Sigmoid colon (tissue), 7 donors: ENCODE results near the gene HSPA6. TPM values are rescaled to one million over a fixed set of nuclear protein-coding genes. Genes with fewer than 3 reads are reported as not detected.
"Not testable (repeated sequence)": the region's sequence is repeated elsewhere in the genome, so short reads cannot be mapped to it uniquely, and the experiment has no call there.

Source experiments
- DNase-seq: peaks from one replicate; pipeline ENCODE4 v3.0.0-alpha.2; 2019
- H3K27ac ChIP-seq, 4 donors: fragments of 200-600 bp; sonication (generic); one replicate each; pipeline ENCODE4 v1.5.1; 2016 to 2019; ENCODE audit warnings: mild to moderate bottlenecking in 1 of 4
- H3K27me3 ChIP-seq, 3 donors: fragments of 200-600 bp; sonication (generic); one replicate each; pipeline ENCODE4 v1.5.1; 2019; ENCODE audit warnings: mild to moderate bottlenecking in 1 of 3
- H3K36me3 ChIP-seq, 4 donors: fragments of 200-600 bp; sonication (generic); one replicate each; pipeline ENCODE4 v1.5.1; 2016 to 2019
- H3K4me1 ChIP-seq, 4 donors: fragments of 200-600 bp; sonication (generic); one replicate each; pipeline ENCODE4 v1.5.1; 2017 to 2019
- H3K4me3 ChIP-seq, 4 donors: fragments of 200-600 bp; sonication (generic); one replicate each; pipeline ENCODE4 v1.5.1; 2017 to 2019; ENCODE audit warnings: mild to moderate bottlenecking in 2 of 4, moderate library complexity in 1 of 4
- H3K9me3 ChIP-seq, 4 donors: fragments of 200-600 bp in 3 of 4; sonication (generic) in 3 of 4; one replicate each; pipeline versions ENCODE4 v1.5.1 to v1.6.1; 2013 to 2019
- EP300 ChIP-seq, 4 donors: sonication (generic); formaldehyde crosslinking; IDR thresholded peaks; one replicate each; pipeline ENCODE4 v1.6.1; 2017; ENCODE audit warnings: antibody characterized with exemption in 4 of 4
- POLR2A ChIP-seq, 2 donors: fragments of 450-650 bp; IDR thresholded peaks; one replicate each; pipeline ENCODE4 v1.6.1; 2016; ENCODE audit warnings: antibody characterized with exemption in 2 of 2, mild to moderate bottlenecking in 2 of 2, moderate library complexity in 2 of 2
- POLR2AphosphoS5 ChIP-seq, 4 donors: sonication (generic); formaldehyde crosslinking; IDR thresholded peaks; one replicate each; pipeline ENCODE4 v1.6.1; 2017; ENCODE audit warnings: antibody characterized with exemption in 4 of 4
- WGBS, 2 donors: extraction: QIAGEN DNeasy Blood & Tissue Kit; methylation state at CpG; one replicate each; pipeline ENCODE4 v1.1.7; 2013; 5-methylcytosine and 5-hydroxymethylcytosine counted together
- intact Hi-C: fragments of 100-400 bp; cut with DNase I; formaldehyde crosslinking; loops from one replicate; pipeline ENCODE4 v1.15.1; 2023
- polyA plus RNA-seq, 3 donors: library from polyadenylated mRNA; stranded (reverse); fragments of 200-250 nt; gene quantifications; one replicate each; pipeline ENCODE4 v1.2.3, GENCODE V29; 2013
- total RNA-seq, 4 donors: library from RNA; depleted of rRNA; stranded (reverse); fragments of >200 nt; gene quantifications; one replicate each; pipeline ENCODE4 v1.1.0, GENCODE V29; 2016
- TF ChIP-seq, protein P1 (sequence below), 4 experiments: fragments of 450-650 bp in 3 of 4; fragments of 200-600 bp in 1 of 4; IDR thresholded peaks; one replicate each; pipeline ENCODE4 v1.5.1; 2016 to 2019; ENCODE audit warnings: antibody characterized with exemption in 4 of 4, mild to moderate bottlenecking in 3 of 4, moderate library complexity in 2 of 4
- donor health status: healthy with polysubstance abuse.
- donor health status: Bipolar disorder and iron deficiency.
- donor health status: healthy.

The HSPA6 gene
- total and polyA plus RNA-seq, 7 donors, result 0.60 to 2.9 (median 2.1) TPM; not detected in 1

DNA sequence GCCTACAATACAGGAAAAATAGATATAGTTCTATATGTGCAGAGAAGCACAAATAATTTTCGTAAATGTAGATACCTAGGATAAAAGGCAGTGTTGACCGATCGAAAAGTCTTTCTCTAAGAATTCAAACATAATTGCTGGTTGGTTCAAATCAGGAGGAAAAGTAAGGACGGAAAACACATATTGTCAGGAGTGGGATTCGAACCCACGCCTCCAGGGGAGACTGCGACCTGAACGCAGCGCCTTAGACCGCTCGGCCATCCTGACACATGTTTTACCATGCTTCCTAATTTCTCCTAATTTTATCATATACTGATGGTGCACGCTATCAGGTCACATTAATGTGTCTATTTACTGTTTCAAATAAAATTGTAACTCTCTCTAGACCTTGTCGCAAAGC, 5.8 kb downstream of the HSPA6 start:
- H3K27ac ChIP-seq, result peak overlapping the region; percentile 80 to 92 (median 87)
- H3K9me3 ChIP-seq, H3K27me3 ChIP-seq, H3K36me3 ChIP-seq, H3K4me1 ChIP-seq: not testable (repeated sequence)
- DNase-seq, result peak; percentile 86
- peak overlapping the region; percentile 61 to 81 (median 70) for H3K4me3 ChIP-seq
- intact Hi-C loops, result loop anchor here (2.0 to 5.0 kb wide), 2 partner anchors 82 to 131 kb away; no protein-coding TSS in a partner anchor
- 1 to 2% methylated on average over 12 to 13 of the region's 13 CpGs for WGBS, 2 donors
- peak in 1 of 4 donors; percentile 32 for TF ChIP-seq POLR2AphosphoS5 (IDR thresholded peaks at IDR 0.05)
- TF ChIP-seq, protein P1, sequence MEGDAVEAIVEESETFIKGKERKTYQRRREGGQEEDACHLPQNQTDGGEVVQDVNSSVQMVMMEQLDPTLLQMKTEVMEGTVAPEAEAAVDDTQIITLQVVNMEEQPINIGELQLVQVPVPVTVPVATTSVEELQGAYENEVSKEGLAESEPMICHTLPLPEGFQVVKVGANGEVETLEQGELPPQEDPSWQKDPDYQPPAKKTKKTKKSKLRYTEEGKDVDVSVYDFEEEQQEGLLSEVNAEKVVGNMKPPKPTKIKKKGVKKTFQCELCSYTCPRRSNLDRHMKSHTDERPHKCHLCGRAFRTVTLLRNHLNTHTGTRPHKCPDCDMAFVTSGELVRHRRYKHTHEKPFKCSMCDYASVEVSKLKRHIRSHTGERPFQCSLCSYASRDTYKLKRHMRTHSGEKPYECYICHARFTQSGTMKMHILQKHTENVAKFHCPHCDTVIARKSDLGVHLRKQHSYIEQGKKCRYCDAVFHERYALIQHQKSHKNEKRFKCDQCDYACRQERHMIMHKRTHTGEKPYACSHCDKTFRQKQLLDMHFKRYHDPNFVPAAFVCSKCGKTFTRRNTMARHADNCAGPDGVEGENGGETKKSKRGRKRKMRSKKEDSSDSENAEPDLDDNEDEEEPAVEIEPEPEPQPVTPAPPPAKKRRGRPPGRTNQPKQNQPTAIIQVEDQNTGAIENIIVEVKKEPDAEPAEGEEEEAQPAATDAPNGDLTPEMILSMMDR (IDR thresholded peaks at IDR 0.05), result peak in 1 of 4 experiments; percentile 14

DNA sequence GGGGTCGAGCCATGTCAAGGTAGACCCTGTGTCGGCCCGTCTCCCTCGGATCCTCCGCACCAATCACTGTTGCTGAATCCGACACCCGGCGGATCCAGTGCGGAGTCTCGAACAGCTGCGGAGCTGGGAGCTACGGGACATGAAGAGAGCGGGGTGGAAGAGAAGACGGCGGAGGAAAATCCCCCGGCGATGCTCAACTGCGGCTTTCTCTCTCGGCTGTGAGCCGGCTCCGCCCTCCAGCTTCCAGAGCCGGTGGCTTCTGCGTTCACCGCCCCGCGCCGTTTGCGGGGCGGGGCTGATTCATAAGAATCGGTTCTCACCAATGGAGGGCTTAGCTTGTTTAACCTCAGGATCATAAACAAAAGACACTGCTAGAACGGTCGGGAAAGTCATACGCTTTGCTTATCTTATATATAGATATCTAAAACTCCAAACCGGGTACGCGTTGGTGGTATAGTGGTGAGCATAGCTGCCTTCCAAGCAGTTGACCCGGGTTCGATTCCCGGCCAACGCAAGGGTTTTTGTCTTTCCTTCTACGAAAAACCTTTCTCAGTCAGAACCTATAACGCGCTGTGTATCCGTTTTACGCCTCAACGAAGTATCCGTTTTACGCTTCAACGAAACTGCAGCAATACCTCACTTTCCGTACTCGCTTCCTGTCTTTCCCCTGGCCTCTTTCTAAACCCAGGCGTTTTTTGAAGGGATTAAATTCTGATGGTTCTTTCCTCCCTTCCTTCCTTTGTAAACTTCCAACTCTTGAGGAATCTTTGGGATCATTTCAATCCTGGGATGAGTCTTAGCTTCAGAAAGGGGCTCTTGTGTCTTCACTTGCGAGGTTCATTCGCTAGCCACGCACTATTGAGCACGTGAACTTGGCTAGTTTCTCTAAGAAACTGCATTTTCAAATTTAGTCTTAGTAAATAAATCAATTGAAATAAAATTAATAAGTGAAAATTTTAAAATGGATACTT, 6.6 kb downstream of the HSPA6 start:
- Histone ChIP-seq H3K4me3 (peak overlapping the region; percentile 61 to 81 (median 70)), H3K27ac (peak overlapping the region; percentile 80 to 92 (median 87))
- intact Hi-C loops, result loop anchor here (2.0 to 5.0 kb wide), 2 partner anchors 81 to 132 kb away; no protein-coding TSS in a partner anchor
- peak in 2 of 4 donors; percentile 29 for TF ChIP-seq POLR2AphosphoS5 (IDR thresholded peaks at IDR 0.05)
- H3K9me3 ChIP-seq, H3K27me3 ChIP-seq, H3K36me3 ChIP-seq, H3K4me1 ChIP-seq: not testable (repeated sequence)
- WGBS, 2 donors, result 3% methylated on average over 54 of the region's 56 CpGs
- DNase-seq, result peak; percentile 92

DNA sequence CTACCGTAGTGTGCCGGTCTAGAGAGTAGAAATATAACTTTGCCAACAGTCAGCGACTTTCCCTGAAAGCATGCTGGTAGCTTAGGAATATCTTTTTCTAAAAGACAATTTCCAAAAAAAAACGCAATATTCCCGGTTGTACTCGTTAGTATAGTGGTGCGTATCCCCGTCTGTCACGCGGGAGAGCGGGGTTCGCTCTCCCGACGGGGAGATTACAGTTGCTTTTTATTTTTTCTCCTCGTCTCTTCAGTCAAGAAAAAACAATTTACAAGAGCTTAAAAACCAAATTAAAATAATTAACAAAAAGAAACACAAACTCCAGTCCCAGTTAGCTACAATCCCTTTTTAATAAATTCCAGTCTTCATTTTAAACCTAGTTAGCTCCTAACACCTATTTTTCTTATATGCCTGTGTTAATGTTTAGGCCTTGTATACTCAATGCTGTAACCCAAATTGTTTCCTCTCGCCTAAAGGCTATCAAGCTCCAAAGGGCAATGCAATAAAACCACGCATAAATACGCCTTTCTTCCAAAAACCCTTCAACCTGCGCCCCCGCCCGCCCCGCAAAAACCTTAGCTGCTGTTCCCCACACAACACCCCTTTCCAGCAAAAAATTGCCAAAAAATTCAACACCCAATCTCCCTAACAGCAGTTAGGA, 7.8 kb downstream of the HSPA6 start:
- peak overlapping the region in 3 of 4 donors; percentile 61 to 70 (median 69) for H3K4me3 ChIP-seq
- H3K27ac ChIP-seq, result peak overlapping the region in 3 of 4 donors; percentile 37 to 92 (median 57)

DNA sequence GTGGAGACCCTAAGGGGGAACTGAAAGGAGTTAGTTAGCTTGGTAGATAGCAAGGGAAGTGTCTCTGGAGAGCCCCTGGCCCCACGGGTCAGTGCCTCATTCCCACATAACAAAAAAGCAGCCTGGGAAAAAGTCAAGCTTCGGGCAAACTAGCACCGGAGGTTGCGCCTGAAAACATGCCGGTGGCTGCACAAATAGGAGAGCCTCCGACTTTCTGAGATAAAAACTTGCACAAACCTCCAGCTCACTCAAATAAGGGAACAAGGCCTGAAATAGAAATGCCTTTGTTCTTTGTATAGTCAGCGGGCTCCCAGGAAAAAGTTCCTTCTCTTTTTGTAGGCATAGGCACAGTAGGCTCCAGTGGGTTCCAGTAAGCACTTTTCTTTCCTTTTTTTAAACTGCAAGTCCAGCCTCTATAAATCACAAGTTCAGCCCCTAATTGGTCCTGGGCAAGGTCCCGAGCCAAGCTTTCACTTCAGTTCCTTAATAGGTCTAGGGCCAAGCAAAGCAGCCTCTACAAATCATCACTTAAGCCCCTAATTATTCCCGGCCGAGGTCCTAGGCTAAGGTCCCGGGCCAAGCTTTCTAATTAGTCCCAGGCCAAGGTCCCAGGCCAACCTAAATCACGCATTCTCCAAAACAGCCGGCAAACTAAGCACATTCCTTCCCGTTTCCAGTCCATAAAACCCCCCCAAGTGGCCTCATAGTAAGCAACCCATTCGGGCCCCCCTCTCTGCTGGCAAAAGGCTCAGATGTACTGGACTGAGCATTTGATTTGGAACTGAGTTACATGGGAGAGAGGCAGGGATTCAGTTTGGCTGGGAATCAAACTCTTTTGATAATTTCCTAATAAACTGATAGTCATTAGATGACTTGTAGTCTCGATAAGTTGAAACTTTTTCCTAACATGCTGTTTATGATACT, 8.6 kb downstream of the HSPA6 start:
- not testable (repeated sequence) for H3K27me3 ChIP-seq, H3K9me3 ChIP-seq, H3K36me3 ChIP-seq, H3K4me3 ChIP-seq, DNase-seq, H3K4me1 ChIP-seq
- 40 to 65% methylated on average over 15 to 16 of the region's 16 CpGs for WGBS, 2 donors
- intact Hi-C loops, result loop anchor here (5.0 kb wide), 1 partner anchor 79 kb away; no protein-coding TSS in a partner anchor
- H3K27ac ChIP-seq, result peak overlapping the region; percentile 31 to 92 (median 47)
- TF ChIP-seq POLR2AphosphoS5 (IDR thresholded peaks at IDR 0.05), result peak in 1 of 4 donors; percentile 21

More for the DNA sequence above, 7.8 kb downstream of the HSPA6 start:
- Histone ChIP-seq H3K36me3 (no peaks in the 10 kb centered on the region), H3K4me1 (peaks cover 0 to 3% (median 0%) of the 10 kb centered on the region in 4 donors), H3K9me3 (no peaks in the 10 kb centered on the region), H3K27me3 (no peaks in the 10 kb centered on the region)
- WGBS, 2 donors, result 29 to 73% methylated on average over 22 of the region's 22 CpGs
- DNase-seq, result no peak
- TF ChIP-seq, protein P1 (IDR thresholded peaks at IDR 0.05), result no peak
- no peak for TF ChIP-seq POLR2AphosphoS5 (IDR thresholded peaks at IDR 0.05)
- TF ChIP-seq EP300 (IDR thresholded peaks at IDR 0.05), result no peak
- no peak for TF ChIP-seq POLR2A (IDR thresholded peaks at IDR 0.05)
- intact Hi-C loops, result loop anchor here (2.0 to 5.0 kb wide), 2 partner anchors 80 to 133 kb away; no protein-coding TSS in a partner anchor

DNA sequence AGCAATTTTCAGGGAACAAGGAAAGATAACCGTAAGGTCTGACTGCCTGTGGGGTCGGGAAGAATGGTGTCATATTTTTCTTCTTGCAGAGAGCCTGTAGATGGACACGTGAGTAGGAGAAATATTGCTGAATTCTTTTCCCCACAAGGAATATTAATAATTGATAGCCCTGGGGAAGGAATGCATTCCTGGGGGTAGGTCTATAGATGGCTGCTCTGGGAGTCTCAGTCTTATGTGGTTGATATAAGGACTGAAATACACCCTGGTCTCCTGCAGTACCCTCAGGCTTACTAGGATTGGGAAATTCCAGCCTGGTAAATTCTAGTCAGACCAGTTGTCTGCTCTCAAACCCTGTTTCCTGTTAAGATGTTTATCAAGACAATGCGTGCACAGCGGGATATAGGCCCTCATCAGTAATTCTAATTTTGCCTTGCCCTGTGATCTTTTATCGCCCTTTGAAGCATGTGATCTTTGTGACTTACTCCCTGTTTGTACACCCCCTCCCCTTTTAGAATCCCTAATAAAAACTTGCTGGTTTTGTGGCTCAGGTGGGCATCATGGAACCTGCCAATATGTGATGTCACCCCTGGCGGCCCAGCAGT, 12.8 kb downstream of the HSPA6 start:
- H3K4me3 ChIP-seq, H3K9me3 ChIP-seq, DNase-seq, H3K27ac ChIP-seq, H3K27me3 ChIP-seq, H3K4me1 ChIP-seq, intact Hi-C loops, H3K36me3 ChIP-seq: not testable (repeated sequence)
- 82% methylated on average over 7 of the region's 7 CpGs for WGBS, 2 donors

DNA sequence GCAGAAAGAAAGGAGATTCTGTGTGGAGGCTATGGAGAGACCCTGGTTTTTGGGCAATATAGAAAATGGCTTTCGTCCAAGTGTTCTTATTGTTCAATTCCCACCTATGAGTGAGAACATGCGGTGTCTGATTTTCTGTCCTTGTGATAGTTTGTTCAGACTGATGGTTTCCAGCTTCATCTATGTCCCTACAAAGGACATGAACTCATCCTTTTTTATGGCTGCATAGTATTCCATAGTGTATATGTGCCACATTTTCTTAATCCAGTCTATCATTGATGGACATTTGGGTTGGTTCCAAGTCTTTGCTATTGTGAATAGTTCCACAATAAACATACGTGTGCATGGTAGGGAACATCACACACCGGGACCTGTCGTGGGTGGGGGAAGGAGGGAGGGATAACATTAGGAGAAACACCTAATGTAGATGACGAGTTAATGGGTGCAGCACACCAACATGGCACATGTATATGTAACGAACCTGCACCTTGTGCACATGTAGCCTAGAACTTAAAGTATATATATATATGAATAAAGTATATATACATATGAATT, 14.7 kb downstream of the HSPA6 start:
- intact Hi-C loops, H3K4me3 ChIP-seq, H3K27ac ChIP-seq, H3K36me3 ChIP-seq, H3K9me3 ChIP-seq, DNase-seq, H3K27me3 ChIP-seq, H3K4me1 ChIP-seq: not testable (repeated sequence)
- WGBS, 2 donors, result 85 to 88% methylated on average over 7 of the region's 7 CpGs
